Suprapubic skin (tissue), 3 donors: ENCODE measurements around the gene IGFN1.

Experiments used
- CTCF ChIP-seq, 2 donors: fragments of 200-600 bp in 1 of 2; fragments of 450-650 bp in 1 of 2; sonication (generic) in 1 of 2; IDR thresholded peaks; one replicate each; pipeline ENCODE4 v1.5.1; 2016 to 2019; ENCODE audit warnings: antibody characterized with exemption in 2 of 2, mild to moderate bottlenecking in 1 of 2, moderate library complexity in 1 of 2
- EP300 ChIP-seq: sonication (generic); formaldehyde crosslinking; IDR thresholded peaks from one replicate; pipeline ENCODE4 v1.6.1; 2017; ENCODE audit warnings: antibody characterized with exemption

- TF ChIP-seq CTCF (IDR thresholded peaks at IDR 0.05) (no peak), EP300 (no peak)
These were observed 36.4 kb downstream of the IGFN1 start for GRCh38 chr1:201226859-201227488.
